GM21717 (cell line): ENCODE data around the gene CDT1.
"Not testable (repeated sequence)": the region's sequence is repeated elsewhere in the genome, so short reads cannot be mapped to it uniquely, and the experiment has no call there.

Experiments
- ATAC-seq: cut with Tn5 transposase; IDR thresholded peaks from one replicate; pipeline ENCODE4 v1.9.1; 2021; ENCODE audit warnings: mild to moderate bottlenecking, moderate library complexity; ENCODE audit not compliant: unreplicated experiment

CDT1 gene

DNA sequence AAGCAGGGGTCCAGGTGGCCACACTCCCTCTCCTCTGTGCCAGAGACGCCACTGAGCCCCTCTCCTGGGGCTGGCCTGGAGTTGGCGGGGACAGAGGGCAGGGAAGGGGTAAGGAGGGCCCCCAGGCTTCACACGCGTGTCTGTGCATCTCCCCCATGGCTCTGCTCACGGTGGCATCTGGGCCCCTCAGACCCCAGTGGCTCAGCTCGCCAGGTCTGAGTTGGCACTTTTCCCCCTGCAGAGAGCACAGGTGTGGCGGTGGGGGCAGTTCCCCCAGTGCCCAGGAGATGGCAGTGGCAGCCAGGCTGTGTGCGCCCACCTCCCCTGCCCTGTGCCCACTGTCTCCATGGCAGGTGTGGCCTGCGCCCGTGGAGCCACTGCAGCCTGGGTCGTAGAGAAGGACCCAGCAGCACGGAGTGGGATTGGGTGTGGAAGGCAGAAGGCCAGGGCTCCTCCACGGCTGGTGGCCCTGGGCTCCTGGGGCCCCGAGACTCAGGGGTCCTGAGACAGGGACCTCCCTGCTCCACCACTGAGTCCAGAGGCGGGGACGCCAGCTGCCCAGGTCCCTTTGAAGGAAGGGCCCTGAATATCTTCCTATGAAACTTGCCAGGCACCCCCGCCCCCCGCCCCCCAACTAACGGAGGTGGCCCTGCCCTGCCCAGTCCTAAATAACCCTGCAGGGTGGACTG is 12.5 kb downstream of the CDT1 start:
- ATAC-seq: no peak

DNA sequence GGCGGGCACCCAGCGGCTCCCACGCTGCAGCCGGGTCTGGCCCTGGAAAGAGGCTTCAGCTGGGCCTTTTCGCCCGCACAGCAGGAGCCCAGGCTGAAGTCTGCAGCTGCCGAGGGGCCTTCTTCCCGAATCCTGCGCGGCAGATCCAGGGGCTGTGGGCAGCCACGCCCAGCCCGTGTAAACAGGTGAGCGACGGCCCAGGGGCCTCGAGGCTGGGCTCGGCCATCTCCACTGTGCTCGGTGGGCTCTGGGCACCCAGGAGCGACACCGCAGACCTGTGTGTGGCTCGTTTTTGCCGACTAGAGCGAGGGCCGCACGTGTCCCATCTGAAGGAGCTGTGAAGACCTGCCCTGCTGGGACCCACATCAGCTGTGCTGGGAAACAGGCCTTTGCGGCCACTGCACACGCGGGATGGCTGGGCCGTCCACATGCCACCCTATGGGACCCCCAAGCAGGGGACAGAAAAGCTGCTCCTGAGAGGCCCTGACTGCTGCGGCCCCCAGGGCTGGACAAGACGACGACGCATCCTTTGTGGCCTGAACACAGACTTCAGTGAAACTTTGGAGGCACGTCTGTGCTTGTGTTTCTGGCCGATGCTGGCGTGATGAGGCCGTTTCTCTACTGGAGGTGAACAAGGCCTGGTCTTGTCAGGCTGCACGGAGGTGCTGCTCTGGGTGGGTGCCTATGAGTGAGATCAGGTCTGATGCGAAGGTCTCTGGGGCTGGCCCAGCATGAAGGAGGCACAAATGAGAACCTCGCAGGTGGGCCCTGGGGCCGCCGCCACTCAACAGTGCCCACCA is 13.3 kb downstream of the CDT1 start:
- ATAC-seq: no peak

DNA sequence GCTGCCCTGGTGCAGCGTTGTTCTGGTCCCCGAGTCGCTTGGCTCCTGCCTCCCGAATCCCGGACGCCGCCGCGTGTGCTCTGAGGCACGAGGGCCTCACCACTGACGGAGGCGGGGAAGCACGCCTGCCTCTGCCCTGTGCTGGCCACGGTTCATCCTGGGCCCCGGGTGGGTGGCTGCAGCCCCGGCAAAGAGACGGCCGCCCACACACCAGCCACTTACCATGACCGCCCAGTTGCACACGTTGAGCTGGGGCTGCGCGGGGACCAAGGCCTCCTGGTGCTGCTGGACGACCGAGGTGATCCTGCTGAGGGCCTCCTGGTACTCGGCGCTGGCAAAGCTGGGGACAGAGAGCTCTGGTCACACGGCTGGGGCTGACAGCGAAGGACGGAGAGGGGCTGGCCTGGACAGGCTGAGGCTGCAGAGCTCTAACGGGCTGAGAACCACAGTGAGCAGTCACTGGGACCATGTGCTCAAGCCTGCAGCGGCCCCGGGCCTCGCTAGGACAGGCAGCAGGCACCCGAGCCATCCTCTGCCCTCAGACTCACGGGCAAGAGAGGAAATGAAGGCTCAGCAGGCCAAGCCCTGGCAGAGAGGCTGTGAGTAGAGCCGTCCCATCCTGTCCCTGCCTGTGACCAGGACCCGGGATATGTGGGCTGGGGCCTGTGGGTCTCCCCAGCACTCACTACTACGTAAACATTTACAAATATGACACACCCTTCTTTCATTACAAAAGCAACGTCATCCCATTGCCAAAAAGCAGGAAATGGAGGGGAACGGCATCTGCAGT is 14.4 kb downstream of the CDT1 start:
- ATAC-seq: no peak

DNA sequence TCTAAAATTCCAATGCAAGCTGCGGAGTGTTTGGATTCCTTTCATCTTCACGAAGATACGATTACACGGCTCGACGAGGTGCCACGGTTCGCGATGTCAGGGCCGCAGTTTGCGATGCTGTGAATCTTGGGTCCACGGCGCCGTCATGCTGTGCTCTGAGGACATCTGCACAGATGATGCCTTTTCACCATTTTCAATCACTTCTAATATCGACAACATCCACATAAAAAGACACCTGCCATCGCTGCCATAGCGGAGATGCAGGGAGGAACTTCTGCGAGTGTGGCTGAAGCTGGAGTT is 14.9 kb downstream of the CDT1 start:
- ATAC-seq: no peak

DNA sequence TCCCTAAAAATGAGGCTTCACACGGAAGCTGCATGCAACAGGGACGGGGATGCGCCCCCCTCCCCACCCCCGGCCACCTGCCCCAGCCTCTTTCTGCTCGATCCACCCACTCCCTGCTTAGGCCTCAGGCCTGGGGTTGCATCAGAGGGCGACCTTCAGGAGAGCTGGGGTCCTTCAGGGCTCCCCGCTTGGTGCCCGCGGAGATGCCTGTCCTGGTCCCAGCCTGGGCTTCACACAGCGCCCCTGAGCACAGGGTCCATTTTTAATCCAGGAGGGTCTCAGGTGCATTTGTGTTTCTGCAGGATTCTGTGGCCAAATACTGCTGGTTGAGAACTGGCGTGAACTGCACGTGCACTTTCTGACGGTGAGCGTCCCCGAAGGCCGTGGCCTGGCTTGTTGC is 15.5 kb downstream of the CDT1 start:
- no peak for ATAC-seq

DNA sequence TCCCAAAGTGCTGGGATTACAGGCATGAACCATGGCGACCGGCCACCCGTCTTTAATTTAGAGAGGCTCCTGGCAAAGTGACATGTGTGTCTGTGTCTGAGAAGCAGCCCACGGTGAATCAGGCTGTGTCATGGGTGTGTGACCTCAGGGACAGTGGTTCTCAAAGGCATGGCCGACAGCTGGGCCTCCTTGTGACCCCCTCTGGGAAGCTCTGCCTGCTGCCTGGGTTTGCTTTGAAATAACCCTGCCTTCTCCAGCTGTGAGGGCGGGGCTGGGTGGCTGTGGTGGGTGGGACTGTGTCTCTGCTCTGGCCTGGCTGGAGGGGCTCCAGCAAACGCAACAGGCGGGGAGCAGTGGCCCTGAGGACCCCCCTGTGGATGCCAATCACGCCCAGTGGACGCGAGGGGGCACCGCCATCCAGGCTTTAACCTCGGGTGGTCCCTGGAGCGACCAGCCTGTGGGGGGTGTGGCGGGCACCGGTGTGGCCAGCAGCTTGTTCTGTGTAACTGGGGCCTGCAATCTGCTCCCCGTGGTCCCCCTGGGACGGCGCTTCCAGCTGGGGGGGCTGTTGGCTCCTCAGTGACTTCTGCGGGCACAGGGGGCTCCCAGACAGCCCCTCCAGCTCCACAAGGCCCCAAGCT is 16.9 kb downstream of the CDT1 start:
- ATAC-seq: no peak

DNA sequence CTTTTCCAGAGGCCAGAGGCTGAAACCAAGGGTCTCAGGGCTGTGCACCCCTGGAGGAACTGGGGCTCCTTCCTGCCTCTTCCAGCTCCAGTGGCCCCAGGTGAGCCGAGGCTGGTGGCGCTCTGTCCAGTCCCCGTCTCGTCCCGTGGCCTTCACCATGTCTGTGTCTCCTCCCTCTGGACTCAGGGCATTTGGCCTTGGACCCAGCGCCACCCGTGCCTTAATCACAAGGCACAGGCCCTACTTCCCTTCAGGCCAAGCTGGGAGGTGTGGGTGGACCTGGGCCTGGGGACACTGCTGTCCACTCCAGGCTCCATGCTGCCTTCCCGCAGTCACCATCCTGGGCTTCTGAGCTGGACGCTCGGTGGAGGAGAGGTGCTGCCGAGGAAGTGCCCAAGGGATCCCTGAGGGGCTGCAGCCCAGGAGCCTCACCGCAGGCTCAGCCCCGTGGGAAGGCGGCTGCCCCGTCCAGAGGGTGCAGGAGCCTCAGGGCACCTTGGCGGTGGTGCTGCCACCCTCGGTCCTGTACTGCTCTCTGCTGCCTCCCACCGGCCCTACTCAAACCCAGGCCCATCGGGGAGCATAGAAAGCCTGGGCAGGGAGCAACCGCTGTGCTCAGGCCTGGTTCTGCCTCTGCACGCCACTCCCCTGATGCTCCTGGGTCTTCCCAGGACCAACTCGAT is 17.7 kb downstream of the CDT1 start:
- no peak for ATAC-seq

DNA sequence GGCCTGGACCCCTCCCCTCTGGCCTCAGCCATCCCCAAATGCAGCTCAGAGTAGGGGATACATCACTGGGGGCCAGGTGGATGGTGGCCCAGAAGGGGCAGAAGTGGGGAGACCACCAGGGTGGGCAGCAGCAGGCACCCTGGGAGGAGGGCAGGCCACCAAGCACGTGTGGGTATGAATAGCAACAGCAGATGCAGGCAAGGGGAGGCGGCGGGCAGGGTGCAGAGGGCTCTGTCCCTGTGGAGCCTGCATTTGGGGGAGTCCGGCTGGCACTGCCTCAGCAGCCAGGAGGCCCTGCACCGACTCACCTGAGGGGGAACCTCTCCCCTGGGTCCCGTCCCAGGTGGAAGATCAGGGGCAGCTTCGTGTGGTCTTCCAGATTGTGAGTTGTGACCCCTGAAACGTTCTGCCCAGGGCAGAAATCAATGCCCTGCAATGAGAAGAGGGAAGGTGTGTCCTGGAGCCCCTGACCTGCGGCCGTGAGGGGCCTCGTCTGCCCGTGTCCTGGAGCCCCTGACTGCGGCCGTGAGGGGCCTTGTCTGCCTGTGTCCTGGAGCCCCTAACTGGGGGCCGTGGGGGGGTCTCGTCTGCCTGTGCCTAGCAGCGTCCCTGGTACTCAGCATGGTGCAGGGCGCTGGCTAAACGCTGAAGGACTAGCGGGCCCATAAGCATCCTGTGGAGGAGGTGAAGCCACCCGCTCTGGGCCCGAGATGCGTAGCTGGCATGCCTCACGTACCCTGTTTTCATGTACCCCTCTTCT is 18.9 kb downstream of the CDT1 start:
- ATAC-seq: no peak

DNA sequence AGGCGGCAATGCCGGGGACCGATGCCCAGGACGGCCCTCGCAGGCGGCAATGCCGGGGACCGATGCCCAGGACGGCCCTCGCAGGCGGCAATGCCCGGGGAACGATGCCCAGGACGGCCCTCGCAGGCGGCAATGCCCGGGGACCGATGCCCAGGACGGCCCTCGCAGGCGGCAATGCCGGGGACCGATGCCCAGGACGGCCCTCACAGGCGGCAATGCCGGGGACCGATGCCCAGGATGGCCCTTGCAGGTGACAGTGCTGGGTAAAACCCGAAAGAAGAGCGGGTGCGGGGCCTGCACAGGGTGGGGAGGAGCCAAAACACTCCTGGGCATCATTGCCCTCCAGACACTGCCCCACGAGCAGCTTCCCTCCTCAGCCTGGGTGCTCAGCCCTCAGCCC is 20.1 kb downstream of the CDT1 start:
- ATAC-seq: not testable (repeated sequence)

DNA sequence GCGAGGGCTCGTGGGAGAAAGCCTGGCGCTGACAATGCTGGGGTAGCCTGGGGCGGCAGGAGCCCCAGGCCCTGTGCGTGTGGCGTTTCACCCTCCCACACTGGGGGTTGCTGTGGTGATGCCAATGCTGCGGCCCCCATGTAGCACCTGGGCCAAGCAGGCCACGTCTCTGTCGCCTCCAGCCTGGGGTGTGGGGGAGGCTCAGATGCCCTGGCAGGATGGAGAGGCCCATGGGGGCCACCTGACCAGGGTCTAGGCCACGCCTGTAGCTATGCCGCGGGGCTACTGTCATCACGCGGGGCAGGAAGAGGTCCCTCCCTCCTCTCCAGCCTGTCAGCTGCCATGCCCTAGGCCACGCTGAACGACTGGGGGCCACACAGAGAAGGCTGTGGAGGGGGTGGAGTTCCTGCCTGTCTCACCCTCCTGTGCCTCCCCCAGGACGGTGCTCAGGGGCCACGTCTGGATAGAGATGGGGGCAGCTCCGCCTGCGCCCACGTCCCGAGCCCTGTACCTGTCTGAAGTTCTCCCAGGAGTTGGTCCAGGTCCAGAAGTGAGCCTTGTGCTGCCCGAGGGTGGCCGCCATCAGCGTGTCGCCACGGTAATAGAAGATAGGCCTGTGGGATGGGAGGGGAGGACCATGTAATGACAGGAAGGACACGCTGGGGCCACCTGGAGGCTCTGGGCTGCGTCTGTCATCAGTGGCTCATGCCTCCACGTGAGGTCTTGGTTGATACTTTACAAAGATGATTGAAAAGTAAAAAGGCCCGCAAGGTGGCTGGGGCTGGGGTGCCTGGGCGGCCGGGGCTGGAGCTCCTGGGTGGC is 20.9 kb downstream of the CDT1 start:
- no peak for ATAC-seq

DNA sequence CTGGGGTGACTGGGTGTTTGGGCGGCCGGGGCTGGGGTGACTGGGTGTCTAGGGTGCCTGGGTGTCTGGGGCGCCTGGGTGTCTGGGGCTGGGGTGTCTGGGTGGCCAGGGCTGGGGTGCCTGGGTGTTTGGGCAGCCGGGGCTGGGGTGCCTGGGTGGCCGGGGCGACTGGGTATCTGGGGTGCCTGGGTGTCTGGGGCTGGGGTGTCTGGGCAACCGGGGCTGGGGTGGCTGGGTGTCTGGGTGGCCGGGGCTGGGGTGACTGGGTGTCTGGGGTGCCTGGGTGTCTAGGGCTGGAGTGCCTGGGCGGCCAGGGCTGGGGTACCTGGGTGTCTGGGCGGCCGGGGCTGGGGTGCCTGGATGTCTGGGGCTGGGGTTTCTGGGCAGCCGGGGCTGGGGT is 21.6 kb downstream of the CDT1 start:
- no peak for ATAC-seq

DNA sequence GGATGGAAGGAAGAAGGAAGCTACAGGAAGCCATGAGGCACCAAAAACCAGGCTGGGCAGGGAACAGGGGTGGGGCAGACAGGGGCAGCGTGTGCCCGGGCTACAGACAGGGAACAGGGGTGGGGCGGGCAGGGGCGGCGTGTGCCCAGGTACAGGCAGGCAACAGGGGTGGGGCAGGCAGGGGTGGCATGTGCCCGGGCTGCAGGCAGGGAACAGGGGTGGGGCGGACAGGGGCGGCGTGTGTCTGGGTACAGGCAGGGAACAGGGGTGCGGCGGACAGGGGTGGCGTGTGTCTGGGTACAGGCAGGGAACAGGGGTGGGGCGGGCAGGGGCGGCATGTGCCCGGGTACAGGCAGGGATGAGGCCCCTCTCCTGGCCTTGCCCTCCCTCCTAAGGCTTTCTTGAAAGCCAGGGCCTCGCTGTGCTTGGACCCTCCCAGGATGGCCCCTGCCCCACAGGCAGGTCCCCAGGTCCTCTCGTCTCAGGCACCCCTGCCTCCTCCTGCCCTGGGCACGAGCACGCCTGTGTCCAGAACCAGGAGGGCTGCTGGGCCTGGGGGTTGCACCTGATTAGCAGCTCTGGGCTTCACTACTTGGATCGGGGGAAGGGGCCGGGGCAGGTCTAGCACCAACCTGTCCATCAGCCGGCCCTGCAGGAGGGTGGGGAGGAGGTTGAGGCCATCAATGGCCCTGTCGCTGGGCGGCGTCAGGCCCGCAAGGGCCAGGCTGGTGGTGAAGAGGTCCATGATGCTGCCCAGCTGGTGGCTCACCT is 22.7 kb downstream of the CDT1 start:
- no peak for ATAC-seq

DNA sequence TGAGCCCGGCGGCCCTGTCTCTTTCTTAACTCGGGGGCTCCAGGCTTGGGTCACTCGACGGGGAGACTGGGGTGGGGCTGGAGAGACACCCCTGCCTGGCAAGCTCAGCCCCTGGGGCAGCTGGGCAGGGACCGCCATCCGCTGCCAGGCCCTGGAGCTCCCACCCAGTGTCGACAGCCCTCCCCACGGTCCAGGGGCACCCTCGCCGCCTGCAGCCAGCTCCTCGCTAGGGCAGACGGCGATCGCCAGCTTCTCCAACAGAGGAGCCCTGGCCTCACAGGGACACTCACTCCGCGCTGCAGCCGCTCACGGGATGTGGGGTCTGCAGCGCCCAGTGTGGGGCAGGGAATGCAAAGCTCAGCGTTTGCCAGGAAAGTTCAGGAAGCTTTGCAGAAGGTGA is 24.1 kb downstream of the CDT1 start:
- no peak for ATAC-seq

DNA sequence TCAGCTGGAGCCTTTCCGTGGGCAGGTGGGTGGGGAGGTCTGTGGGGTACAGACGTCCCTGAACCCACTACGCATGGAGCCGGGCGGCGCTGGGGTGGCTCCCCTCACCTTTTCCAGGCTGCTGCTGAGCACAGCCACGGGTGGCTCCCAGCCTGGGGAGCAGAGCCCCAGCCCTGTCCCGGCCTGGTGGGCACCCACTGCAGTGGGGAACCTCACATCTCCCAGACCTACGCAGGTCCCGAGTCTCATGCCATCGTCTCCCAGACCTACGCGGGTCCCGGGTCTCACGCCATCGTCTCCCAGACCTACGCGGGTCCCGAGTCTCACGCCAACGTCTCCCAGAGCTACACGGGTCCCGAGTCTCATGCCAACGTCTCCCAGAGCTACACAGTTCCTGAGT is 25.1 kb downstream of the CDT1 start:
- no peak for ATAC-seq

DNA sequence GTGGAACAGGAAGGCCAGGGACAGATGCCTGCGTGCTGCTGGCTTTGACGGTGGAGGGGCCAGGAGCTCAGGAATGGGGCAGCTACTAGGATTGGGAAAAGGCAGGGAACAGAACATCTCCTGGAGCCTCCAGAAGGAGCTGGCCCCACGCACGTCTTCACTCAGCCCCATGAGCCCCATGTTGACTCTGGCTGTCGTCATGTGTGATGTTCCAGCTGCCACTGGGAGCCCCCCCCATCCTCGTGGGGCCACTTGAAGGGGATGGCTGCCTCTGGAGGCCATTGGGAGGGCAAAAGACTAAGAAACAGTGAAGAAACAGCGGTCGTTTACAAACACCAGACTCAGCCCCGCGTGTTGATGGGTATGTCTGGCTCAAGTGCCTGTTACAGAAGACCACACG is 26.7 kb downstream of the CDT1 start:
- ATAC-seq: no peak

DNA sequence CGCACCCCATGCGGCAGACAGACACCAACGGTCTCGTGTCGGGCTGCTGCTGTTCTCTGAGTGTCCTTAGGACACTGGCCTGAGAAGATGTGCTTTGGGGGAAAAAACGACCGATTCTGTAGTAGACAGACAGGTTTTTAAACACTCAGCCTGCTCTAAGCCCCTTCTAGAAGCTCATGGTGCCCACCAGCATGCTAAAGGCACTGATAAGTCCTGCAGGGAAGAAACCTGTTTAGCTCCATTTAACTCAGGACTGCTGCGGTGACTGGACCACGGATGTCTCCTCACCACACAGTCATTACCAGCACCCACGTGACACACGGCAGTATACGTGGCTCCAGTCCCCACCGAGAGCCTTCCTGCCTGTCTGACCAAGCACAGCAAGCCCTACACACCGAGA is 27.2 kb downstream of the CDT1 start:
- ATAC-seq: no peak

DNA sequence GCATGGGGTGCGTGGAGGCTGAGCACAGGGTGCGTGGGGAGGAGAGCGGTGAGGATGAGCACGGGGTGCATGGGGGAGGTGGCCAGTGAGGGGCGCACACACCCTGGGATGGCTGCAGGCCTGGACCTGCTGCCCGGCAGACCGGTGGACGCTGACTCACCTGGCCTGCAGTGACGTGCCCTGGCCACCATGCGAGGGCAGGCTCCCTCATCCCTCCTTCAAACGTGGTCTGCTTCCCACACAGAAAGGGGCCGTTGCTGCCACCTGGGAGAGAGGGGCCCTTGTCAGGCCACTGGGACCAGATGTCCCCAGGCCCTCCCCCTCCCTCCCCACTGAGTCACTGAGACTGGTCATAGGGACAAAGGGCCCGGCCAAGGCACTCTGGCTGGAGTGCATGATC is 28.2 kb downstream of the CDT1 start:
- ATAC-seq: no peak

DNA sequence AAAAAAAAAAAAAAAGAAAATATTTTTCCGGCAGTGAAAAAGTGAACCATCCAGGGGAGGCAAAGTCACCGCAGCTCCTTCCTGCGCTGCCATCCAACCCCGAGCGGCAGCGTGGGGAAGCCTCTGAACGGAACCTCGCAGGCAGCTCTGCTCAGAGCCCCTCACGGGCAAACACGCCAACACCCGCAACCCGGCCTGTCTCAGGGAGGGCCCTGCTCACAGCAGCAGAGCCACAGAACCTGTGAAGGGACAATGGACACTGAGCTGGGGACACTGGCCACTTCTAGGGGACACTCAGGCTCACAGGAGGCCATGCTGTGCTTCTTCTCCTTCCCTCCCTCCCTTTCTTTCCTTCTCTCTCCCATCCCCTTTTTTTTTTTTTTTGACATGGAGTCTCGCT is 29.5 kb downstream of the CDT1 start:
- no peak for ATAC-seq

DNA sequence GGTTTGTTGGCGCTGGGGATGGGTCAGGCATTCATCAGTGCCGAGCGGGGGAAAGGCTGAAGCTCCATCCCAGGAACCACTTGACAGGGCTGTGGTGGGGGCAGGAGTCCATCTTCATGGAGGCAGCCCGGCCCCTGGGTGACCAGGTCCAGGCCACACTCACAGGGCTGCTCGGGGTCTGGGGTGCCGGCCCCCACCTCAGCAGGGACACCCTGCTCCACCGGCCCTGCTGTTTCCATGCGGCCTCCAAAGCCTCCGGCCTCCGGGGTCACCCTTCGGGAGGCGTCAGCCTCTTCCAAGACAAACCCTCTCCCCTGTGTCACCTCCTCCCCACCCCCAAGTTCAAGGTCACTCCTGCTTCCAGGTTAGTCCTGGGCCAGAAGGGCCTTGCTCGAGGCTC is 31.1 kb downstream of the CDT1 start:
- no peak for ATAC-seq
